Smooth muscle cell (in vitro differentiated cells): Measurements from ENCODE around the gene ELAVL4. TPM values are rescaled to one million over a fixed set of nuclear protein-coding genes. Genes with fewer than 3 reads are reported as not detected.

Experiments
- DNase-seq: peaks from one replicate; lab custom pipeline; 2025; ENCODE audit not compliant: unreplicated experiment; lab: John Stamatoyannopoulos, UW
- H2AFZ ChIP-seq: fragments of 200-600 bp; sonication (generic); 2 replicates; pipeline ENCODE4 v1.6.0; 2016; ENCODE audit warnings: antibody characterized with exemption, low read depth, mild to moderate bottlenecking
- H3F3A ChIP-seq: fragments of 200-600 bp; sonication (generic); 2 replicates; pipeline ENCODE4 v1.6.0; 2017; ENCODE audit warnings: antibody characterized with exemption, low read depth
- H3K27ac ChIP-seq: fragments of 200-600 bp; sonication (generic); 2 replicates; pipeline ENCODE4 v1.5.1; 2016; ENCODE audit warnings: low read depth, mild to moderate bottlenecking
- H3K27me3 ChIP-seq: fragments of 200-600 bp; sonication (generic); 2 replicates; pipeline ENCODE4 v1.6.1; 2016; ENCODE audit warnings: low read depth, mild to moderate bottlenecking
- H3K36me3 ChIP-seq: fragments of 200-600 bp; sonication (generic); 2 replicates; pipeline ENCODE4 v1.5.1; 2016; ENCODE audit warnings: low read depth
- H3K4me1 ChIP-seq: fragments of 200-600 bp; sonication (generic); 2 replicates; pipeline ENCODE4 v1.5.1; 2016; ENCODE audit warnings: low read depth
- H3K4me2 ChIP-seq: fragments of 200-600 bp; sonication (generic); 2 replicates; pipeline ENCODE4 v1.6.0; 2016; ENCODE audit warnings: mild to moderate bottlenecking
- H3K4me3 ChIP-seq: fragments of 200-600 bp; sonication (generic); 2 replicates; pipeline ENCODE4 v1.5.1; 2016; ENCODE audit warnings: mild to moderate bottlenecking
- H3K79me2 ChIP-seq: fragments of 200-600 bp; sonication (generic); 2 replicates; pipeline ENCODE4 v1.6.0; 2016; ENCODE audit warnings: low read depth, mild to moderate bottlenecking
- H3K9ac ChIP-seq: fragments of 200-600 bp; sonication (generic); 2 replicates; pipeline ENCODE4 v1.6.0; 2016; ENCODE audit warnings: low read depth
- H3K9me3 ChIP-seq: fragments of 200-600 bp; sonication (generic); replicated peaks from 2 replicates; pipeline ENCODE4 v1.5.1; 2016; ENCODE audit warnings: low read depth
- H4K20me1 ChIP-seq: fragments of 200-600 bp; sonication (generic); 2 replicates; pipeline ENCODE4 v1.6.0; 2016; ENCODE audit warnings: low read depth
- WGBS: methylation state at CpG from one replicate; pipeline ENCODE4 v1.1.7; 2016; ENCODE audit warnings: low lambda C conversion rate; 5-methylcytosine and 5-hydroxymethylcytosine counted together
- polyA plus RNA-seq: library from polyadenylated mRNA; unstranded; fragments of >200 nt; fragmentation: Nextera tagmentation; extraction: Ambion mirVana; gene quantifications from 2 replicates; pipeline ENCODE4 v1.2.1, GENCODE V29; 2016
- total RNA-seq: library from RNA; depleted of rRNA; stranded (reverse); fragments of >200 nt; gene quantifications from 2 replicates; pipeline ENCODE4 v1.2.3, GENCODE V29; 2014
- TF ChIP-seq, protein P1 (sequence below): fragments of 200-600 bp; sonication (generic); IDR thresholded peaks from 2 replicates; pipeline ENCODE4 v1.5.1; 2017; ENCODE audit warnings: borderline replicate concordance, mild to moderate bottlenecking, antibody characterized with exemption; ENCODE audit not compliant: insufficient read depth, poor library complexity, severe bottlenecking

The ELAVL4 gene
- total and polyA plus RNA-seq, 2 experiments from 2014 or later = not detected

- H3K36me3 ChIP-seq = no peaks in the 10 kb centered on the region
- H3K4me2 ChIP-seq = no peak overlapping the region
- no peak overlapping the region for H3K27ac ChIP-seq
- no peaks in the 10 kb centered on the region for H3K27me3 ChIP-seq
- no peak overlapping the region for H3K9ac ChIP-seq
- no peak overlapping the region for H3K4me3 ChIP-seq
- no peak overlapping the region for H2AFZ ChIP-seq
- WGBS = 71% methylated on average over 3 of the region's 3 CpGs
- DNase-seq = no peak
- H3K4me1 ChIP-seq = no peaks in the 10 kb centered on the region
- H3K9me3 ChIP-seq = no peaks in the 10 kb centered on the region
- no peaks in the 10 kb centered on the region for H3F3A ChIP-seq
- no peaks in the 10 kb centered on the region for H3K79me2 ChIP-seq
- no peaks in the 10 kb centered on the region for H4K20me1 ChIP-seq
- TF ChIP-seq, protein P1, sequence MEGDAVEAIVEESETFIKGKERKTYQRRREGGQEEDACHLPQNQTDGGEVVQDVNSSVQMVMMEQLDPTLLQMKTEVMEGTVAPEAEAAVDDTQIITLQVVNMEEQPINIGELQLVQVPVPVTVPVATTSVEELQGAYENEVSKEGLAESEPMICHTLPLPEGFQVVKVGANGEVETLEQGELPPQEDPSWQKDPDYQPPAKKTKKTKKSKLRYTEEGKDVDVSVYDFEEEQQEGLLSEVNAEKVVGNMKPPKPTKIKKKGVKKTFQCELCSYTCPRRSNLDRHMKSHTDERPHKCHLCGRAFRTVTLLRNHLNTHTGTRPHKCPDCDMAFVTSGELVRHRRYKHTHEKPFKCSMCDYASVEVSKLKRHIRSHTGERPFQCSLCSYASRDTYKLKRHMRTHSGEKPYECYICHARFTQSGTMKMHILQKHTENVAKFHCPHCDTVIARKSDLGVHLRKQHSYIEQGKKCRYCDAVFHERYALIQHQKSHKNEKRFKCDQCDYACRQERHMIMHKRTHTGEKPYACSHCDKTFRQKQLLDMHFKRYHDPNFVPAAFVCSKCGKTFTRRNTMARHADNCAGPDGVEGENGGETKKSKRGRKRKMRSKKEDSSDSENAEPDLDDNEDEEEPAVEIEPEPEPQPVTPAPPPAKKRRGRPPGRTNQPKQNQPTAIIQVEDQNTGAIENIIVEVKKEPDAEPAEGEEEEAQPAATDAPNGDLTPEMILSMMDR = no peak
Measured at GRCh38 chr1:50111503-50111902, 2.8 kb downstream of the ELAVL4 start.

GRCh38 chr1:50112193-50112592 lies 3.5 kb downstream of the ELAVL4 start:
- Histone ChIP-seq H3K27me3 (no peaks in the 10 kb centered on the region), H3F3A (no peaks in the 10 kb centered on the region), H3K79me2 (no peaks in the 10 kb centered on the region), H3K4me1 (no peaks in the 10 kb centered on the region), H4K20me1 (no peaks in the 10 kb centered on the region), H2AFZ (no peak overlapping the region), H3K9me3 (no peaks in the 10 kb centered on the region), H3K4me3 (no peak overlapping the region), H3K9ac (no peak overlapping the region), H3K27ac (no peak overlapping the region), H3K36me3 (no peaks in the 10 kb centered on the region), H3K4me2 (no peak overlapping the region)
- 74% methylated on average over 3 of the region's 3 CpGs for WGBS
- TF ChIP-seq, protein P1 = no peak
- no peak for DNase-seq

DNA sequence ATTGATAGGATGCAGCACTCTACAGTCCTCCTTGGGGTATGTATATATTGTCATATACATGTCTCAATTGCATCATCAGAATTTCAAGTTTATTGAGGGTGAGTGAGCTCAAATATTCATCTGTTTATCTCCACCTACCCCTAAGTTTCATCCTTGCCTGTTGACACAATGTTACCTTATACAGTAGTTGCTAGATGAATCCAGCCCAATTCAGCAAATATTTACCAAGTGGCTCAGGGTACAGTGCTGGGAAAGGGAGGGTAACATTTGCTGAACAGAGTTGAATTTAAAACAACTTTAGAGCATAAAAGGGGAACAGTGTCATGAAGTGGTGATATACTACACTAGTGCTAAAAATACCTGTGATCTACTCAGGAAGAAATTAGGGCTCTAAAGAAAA lies 14.4 kb downstream of the ELAVL4 start:
- Histone ChIP-seq H3K27ac (no peak overlapping the region), H4K20me1 (no peaks in the 10 kb centered on the region), H3K27me3 (no peaks in the 10 kb centered on the region), H3K4me3 (no peak overlapping the region), H3K36me3 (no peaks in the 10 kb centered on the region), H3F3A (no peaks in the 10 kb centered on the region), H3K4me2 (no peak overlapping the region), H3K4me1 (no peaks in the 10 kb centered on the region), H3K9me3 (no peaks in the 10 kb centered on the region), H3K9ac (no peak overlapping the region), H3K79me2 (no peaks in the 10 kb centered on the region), H2AFZ (no peak overlapping the region)
- DNase-seq = no peak
- TF ChIP-seq, protein P1 = no peak

DNA sequence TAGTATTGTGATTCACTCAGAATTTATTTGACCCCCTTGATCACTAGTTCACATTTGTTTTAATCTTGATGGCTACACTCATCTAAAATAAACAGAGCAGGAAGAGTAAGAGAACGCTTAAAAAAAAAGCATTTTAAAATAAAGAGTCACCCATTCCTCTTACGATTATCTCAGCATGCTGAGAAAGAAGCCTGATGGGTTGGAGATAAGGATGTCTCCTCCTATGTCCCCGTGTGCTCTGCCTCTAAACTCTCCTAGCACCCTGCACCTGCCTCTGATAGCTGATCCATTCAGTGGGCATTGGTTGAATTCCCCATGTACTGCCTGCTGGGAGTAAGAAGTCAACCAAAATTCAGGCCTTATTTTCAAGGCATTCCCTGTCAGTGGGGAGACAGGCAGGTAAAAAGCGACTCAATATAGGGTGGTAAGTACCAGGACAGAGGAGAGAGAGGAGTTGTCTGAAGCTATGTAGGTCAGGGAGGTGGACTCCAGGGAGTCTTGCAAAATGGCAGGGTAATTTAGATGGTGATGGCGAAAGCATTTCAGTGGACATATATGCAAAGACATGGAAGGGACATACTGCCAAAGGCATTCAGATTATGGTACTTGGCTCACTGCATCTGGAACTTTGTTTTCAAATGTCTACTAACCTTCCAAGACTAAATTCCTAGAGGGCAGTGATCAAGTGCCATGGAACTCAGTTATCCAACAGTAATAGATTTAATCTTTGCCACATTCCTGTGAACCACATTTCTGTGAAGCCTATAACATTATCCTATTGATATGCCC lies 18.4 kb downstream of the ELAVL4 start:
- Histone ChIP-seq H2AFZ (no peak overlapping the region), H3K4me2 (no peak overlapping the region), H3K9ac (no peak overlapping the region), H3F3A (no peaks in the 10 kb centered on the region), H3K9me3 (no peaks in the 10 kb centered on the region), H3K4me1 (no peaks in the 10 kb centered on the region), H3K27me3 (no peaks in the 10 kb centered on the region), H3K79me2 (no peaks in the 10 kb centered on the region), H3K4me3 (no peak overlapping the region), H3K36me3 (no peaks in the 10 kb centered on the region), H4K20me1 (no peaks in the 10 kb centered on the region), H3K27ac (no peak overlapping the region)
- 55% methylated on average over 5 of the region's 5 CpGs for WGBS
- DNase-seq = no peak
- TF ChIP-seq, protein P1 = no peak
